Effector memory CD4-positive, alpha-beta T cell (primary cell): ENCODE measurements around the gene UCKL1.
A peak's percentile ranks its signal among the peaks of the same experiment; 100 is the strongest.
"Not testable (repeated sequence)": the region's sequence is repeated elsewhere in the genome, so short reads cannot be mapped to it uniquely, and the experiment has no call there.

ENCODE experiments used
- DNase-seq, 3 donors: peaks; one replicate each; pipeline ENCODE4 v3.0.0-alpha.2; 2020
- H3K27ac ChIP-seq: 2 replicates; pipeline ENCODE4 v1.7.0; 2013; ENCODE audit warnings: mild to moderate bottlenecking, low read length, moderate library complexity; ENCODE audit not compliant: insufficient read depth, poor library complexity, severe bottlenecking
- H3K27me3 ChIP-seq: replicated peaks from 2 replicates; pipeline ENCODE4 v1.7.0; 2013; ENCODE audit warnings: mild to moderate bottlenecking, low read length; ENCODE audit not compliant: insufficient read depth, control insufficient read depth, poor library complexity, severe bottlenecking
- H3K36me3 ChIP-seq: 2 replicates; pipeline ENCODE4 v1.7.0; 2013; ENCODE audit warnings: mild to moderate bottlenecking, low read length, moderate library complexity; ENCODE audit not compliant: control insufficient read depth, insufficient read depth
- H3K4me1 ChIP-seq: 2 replicates; pipeline ENCODE4 v1.7.0; 2013; ENCODE audit warnings: low read length, mild to moderate bottlenecking; ENCODE audit not compliant: control insufficient read depth, insufficient read depth, poor library complexity, severe bottlenecking
- H3K4me3 ChIP-seq: 2 replicates; pipeline ENCODE4 v1.7.0; 2013; ENCODE audit warnings: low read length, low read depth, mild to moderate bottlenecking; ENCODE audit not compliant: insufficient read depth, poor library complexity, severe bottlenecking
- H3K9me3 ChIP-seq: 2 replicates; pipeline ENCODE4 v1.7.0; 2013; ENCODE audit warnings: mild to moderate bottlenecking, low read length, moderate library complexity; ENCODE audit not compliant: control insufficient read depth

UCKL1 gene

GRCh38 chr20:63979557-63980316 lies 23.5 kb upstream of the UCKL1 start, which contains the start of gene SAMD10:
Gene SAMD10 (minus strand): TSS chr20:63979642. CDS start chr20:63979467, 175 bp downstream.
- Histone ChIP-seq H3K4me1 (peaks cover 36% of the 10 kb centered on the region), H3K9me3 (no peaks in the 10 kb centered on the region), H3K27ac (peak within 1 kb of the TSS; percentile 90), H3K27me3 (no peaks in the 10 kb centered on the region), H3K36me3 (peaks cover 12% of the 10 kb centered on the region), H3K4me3 (peak within 1 kb of the TSS; percentile 77)
- peak; percentile 40 to 57 (median 53) for DNase-seq

- H3K27ac ChIP-seq = peak overlapping the region; percentile 72
- no peaks in the 10 kb centered on the region for H3K27me3 ChIP-seq
- no peaks in the 10 kb centered on the region for H3K9me3 ChIP-seq
- peaks cover 12% of the 10 kb centered on the region for H3K36me3 ChIP-seq
- peaks cover 39% of the 10 kb centered on the region for H3K4me1 ChIP-seq
- H3K4me3 ChIP-seq = peak overlapping the region; percentile 62
- DNase-seq = no peak
These were observed 23.0 kb upstream of the UCKL1 start for GRCh38 chr20:63979229-63979556.

- peak overlapping the region; percentile 72 for H3K27ac ChIP-seq
- peaks cover 12% of the 10 kb centered on the region for H3K36me3 ChIP-seq
- no peaks in the 10 kb centered on the region for H3K9me3 ChIP-seq
- peak in 1 of 3 donors; percentile 53 for DNase-seq
- H3K4me3 ChIP-seq = peak overlapping the region; percentile 62
- H3K4me1 ChIP-seq = peaks cover 41% of the 10 kb centered on the region
- no peaks in the 10 kb centered on the region for H3K27me3 ChIP-seq
These were observed 22.4 kb upstream of the UCKL1 start for GRCh38 chr20:63978319-63979228.

GRCh38 chr20:63977739-63978276 lies 21.6 kb upstream of the UCKL1 start:
- H3K4me1 ChIP-seq = peaks cover 41% of the 10 kb centered on the region
- H3K27me3 ChIP-seq = no peaks in the 10 kb centered on the region
- H3K27ac ChIP-seq = peak overlapping the region; percentile 72
- H3K36me3 ChIP-seq = peaks cover 12% of the 10 kb centered on the region
- DNase-seq = peak in 1 of 3 donors; percentile 29
- no peaks in the 10 kb centered on the region for H3K9me3 ChIP-seq
- peak overlapping the region; percentile 62 for H3K4me3 ChIP-seq

GRCh38 chr20:63976980-63977738 lies 20.9 kb upstream of the UCKL1 start:
- Histone ChIP-seq H3K4me3 (no peak overlapping the region), H3K4me1 (peaks cover 41% of the 10 kb centered on the region), H3K27me3 (no peaks in the 10 kb centered on the region), H3K36me3 (peaks cover 12% of the 10 kb centered on the region), H3K27ac (peak overlapping the region; percentile 72), H3K9me3 (no peaks in the 10 kb centered on the region)
- DNase-seq = no peak

GRCh38 chr20:63976511-63976910 lies 20.3 kb upstream of the UCKL1 start:
- H3K4me3 ChIP-seq, DNase-seq, H3K27ac ChIP-seq, H3K27me3 ChIP-seq, H3K9me3 ChIP-seq: not testable (repeated sequence)
- Histone ChIP-seq H3K4me1 (peaks cover 37% of the 10 kb centered on the region), H3K36me3 (peaks cover 12% of the 10 kb centered on the region)

- Histone ChIP-seq H3K27me3 (no peaks in the 10 kb centered on the region), H3K4me3 (no peak overlapping the region), H3K27ac (no peak overlapping the region), H3K9me3 (no peaks in the 10 kb centered on the region), H3K4me1 (peaks cover 25% of the 10 kb centered on the region), H3K36me3 (peaks cover 12% of the 10 kb centered on the region)
- no peak for DNase-seq
These were observed 18.4 kb upstream of the UCKL1 start for GRCh38 chr20:63974402-63975200.

GRCh38 chr20:63973636-63974401 lies 17.6 kb upstream of the UCKL1 start:
- Histone ChIP-seq H3K9me3 (no peaks in the 10 kb centered on the region), H3K4me3 (no peak overlapping the region), H3K27ac (no peak overlapping the region), H3K27me3 (no peaks in the 10 kb centered on the region), H3K4me1 (peaks cover 26% of the 10 kb centered on the region), H3K36me3 (peaks cover 12% of the 10 kb centered on the region)
- peak; percentile 54 to 63 (median 62) for DNase-seq
